Placental epithelial cell (primary cell): Measurements from ENCODE around the gene TIAM1. TPM values are rescaled to one million over a fixed set of nuclear protein-coding genes. Genes with fewer than 3 reads are reported as not detected.

ENCODE experiments used
- total RNA-seq: library from RNA; depleted of rRNA; stranded (reverse); fragments of >200 nt; gene quantifications from 2 replicates; pipeline ENCODE4 v1.2.3, GENCODE V29; 2012

The TIAM1 gene, protein sequence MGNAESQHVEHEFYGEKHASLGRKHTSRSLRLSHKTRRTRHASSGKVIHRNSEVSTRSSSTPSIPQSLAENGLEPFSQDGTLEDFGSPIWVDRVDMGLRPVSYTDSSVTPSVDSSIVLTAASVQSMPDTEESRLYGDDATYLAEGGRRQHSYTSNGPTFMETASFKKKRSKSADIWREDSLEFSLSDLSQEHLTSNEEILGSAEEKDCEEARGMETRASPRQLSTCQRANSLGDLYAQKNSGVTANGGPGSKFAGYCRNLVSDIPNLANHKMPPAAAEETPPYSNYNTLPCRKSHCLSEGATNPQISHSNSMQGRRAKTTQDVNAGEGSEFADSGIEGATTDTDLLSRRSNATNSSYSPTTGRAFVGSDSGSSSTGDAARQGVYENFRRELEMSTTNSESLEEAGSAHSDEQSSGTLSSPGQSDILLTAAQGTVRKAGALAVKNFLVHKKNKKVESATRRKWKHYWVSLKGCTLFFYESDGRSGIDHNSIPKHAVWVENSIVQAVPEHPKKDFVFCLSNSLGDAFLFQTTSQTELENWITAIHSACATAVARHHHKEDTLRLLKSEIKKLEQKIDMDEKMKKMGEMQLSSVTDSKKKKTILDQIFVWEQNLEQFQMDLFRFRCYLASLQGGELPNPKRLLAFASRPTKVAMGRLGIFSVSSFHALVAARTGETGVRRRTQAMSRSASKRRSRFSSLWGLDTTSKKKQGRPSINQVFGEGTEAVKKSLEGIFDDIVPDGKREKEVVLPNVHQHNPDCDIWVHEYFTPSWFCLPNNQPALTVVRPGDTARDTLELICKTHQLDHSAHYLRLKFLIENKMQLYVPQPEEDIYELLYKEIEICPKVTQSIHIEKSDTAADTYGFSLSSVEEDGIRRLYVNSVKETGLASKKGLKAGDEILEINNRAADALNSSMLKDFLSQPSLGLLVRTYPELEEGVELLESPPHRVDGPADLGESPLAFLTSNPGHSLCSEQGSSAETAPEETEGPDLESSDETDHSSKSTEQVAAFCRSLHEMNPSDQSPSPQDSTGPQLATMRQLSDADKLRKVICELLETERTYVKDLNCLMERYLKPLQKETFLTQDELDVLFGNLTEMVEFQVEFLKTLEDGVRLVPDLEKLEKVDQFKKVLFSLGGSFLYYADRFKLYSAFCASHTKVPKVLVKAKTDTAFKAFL (N-terminal part only)
- 27.5 and 62.4 TPM in 2 replicates for total RNA-seq

DNA sequence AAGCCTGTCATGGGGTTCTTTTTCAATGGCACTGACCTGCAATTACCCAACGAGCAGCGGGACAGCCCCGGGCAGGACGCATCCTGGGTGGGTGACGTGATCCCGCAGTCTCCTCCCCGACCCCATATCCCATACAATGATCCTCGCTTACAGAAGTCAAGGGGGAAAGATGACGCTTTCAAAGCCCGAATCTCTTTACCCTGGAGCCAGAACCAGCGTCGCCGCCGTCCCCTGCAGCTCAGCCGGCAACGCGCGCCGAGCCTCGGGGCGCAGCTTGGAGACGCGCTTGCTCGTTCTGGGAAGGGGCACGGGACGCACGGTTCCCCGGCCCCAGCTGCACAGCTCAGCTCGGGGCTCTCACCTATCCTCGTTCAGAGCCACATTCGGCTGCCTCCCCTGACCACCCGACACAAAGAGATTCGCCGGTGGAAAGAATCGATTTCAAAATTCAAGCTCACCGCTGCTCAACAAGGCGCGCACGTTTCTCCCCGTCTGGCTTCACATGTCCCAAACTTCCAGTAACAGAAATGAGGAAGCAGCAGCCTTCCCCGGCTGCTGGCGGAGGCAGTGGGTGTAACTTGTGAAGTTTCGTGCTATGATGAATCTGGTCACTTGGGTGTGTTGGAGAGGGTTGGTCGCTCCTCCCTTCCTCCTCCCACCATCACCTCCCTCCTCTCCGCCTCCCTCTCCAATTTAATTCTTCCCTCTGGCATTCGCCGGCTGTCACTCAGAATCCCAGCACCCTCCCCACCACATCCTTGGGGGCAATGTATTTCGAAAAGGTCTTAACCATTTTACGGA lies at the start of gene TIAM1:
TIAM1 (minus strand) TSS at position 582 of the 801 bp plus-strand sequence. CDS start 77,289 bp downstream, outside the sequence.

